GM23248 (cell line): ENCODE data around the gene NAALADL2.

ENCODE experiments used
- EZH2 ChIP-seq: fragments of 200-600 bp; sonication (generic); IDR thresholded peaks from 2 replicates; pipeline ENCODE4 v1.6.1; 2018; ENCODE audit warnings: antibody characterized with exemption, mild to moderate bottlenecking; ENCODE audit not compliant: insufficient read depth, poor library complexity, severe bottlenecking
- EZH2phosphoT487 ChIP-seq: fragments of 200-600 bp; sonication (generic); IDR thresholded peaks from 2 replicates; pipeline ENCODE4 v1.6.1; 2018; ENCODE audit warnings: antibody characterized with exemption, moderate library complexity, mild to moderate bottlenecking, low read depth; ENCODE audit not compliant: insufficient read depth

DNA sequence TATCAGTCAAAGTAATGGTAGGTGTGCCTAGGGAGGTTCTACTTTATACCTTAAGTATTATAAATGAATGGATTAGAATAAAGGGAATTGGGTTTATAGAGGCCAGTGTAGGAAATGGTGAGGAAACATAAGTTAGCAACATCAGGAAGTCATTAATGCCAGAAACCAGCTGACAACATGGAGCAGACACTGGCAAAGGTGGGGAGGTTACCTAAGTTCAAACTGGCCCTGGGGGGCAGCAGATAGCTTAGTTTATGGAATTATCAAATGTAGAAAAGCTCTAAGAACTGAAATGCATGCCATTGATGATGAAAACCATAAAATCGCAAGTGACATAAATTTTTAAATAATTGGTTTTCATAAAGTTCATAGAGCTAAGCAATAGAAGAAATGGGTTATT, 498.6 kb downstream of the NAALADL2 start:
- TF ChIP-seq EZH2, result no peak
- TF ChIP-seq EZH2phosphoT487, result no peak
